B cell (primary cell): Measurements from ENCODE around the gene OSM. TPM values are rescaled to one million over a fixed set of nuclear protein-coding genes. Genes with fewer than 3 reads are reported as not detected.

Experiments used
- ATAC-seq: fragments of 200-7000 bp; cut with Tn5 transposase; one replicate; pipeline ENCODE4 v1.10.0; 2021; ENCODE audit warnings: low read depth, mild to moderate bottlenecking, moderate number of reproducible peaks, moderate library complexity
- CTCF ChIA-PET: fragments of 350-600 bp; sonication (Branson Sonifier 250); formaldehyde crosslinking; loops from one replicate; lab custom pipeline; 2021; ENCODE audit warnings: antibody characterized with exemption, inconsistent platforms; lab: Charles Lee
- POLR2A ChIA-PET: fragments of 350-600 bp; sonication (Branson Sonifier 250); formaldehyde crosslinking; loops from one replicate; lab custom pipeline; 2021; ENCODE audit warnings: antibody characterized with exemption; lab: Charles Lee
- DNase-seq: peaks from one replicate; pipeline ENCODE4 v3.0.0; 2013
- H2AFZ ChIP-seq: 2 replicates; pipeline ENCODE4 v1.6.1; 2012; ENCODE audit warnings: mild to moderate bottlenecking, low read depth, low read length; ENCODE audit not compliant: insufficient read depth, poor library complexity, severe bottlenecking
- H3K27ac ChIP-seq, 2 donors: 1 replicate in 1 of 2; 2 replicates in 1 of 2; pipeline ENCODE4 v1.5.1; 2012 to 2013; ENCODE audit warnings: low read length in 2 of 2, mild to moderate bottlenecking in 2 of 2, moderate library complexity in 1 of 2
- H3K27me3 ChIP-seq, 4 experiments: fragments of 200-600 bp in 1 of 4; sonication (generic) in 1 of 4; replicated peaks in 1 of 4; 1 replicate in 2 of 4; 2 replicates in 2 of 4; pipeline versions ENCODE4 v1.6.1 to v1.7.0; 2013 to 2016; ENCODE audit warnings: low read length in 3 of 4, mild to moderate bottlenecking in 2 of 4, mixed read lengths in 1 of 4, moderate library complexity in 1 of 4; ENCODE audit not compliant: insufficient read depth in 4 of 4, control insufficient read depth in 3 of 4; ENCODE audit errors: control extremely low read depth in 1 of 4
- H3K36me3 ChIP-seq, 2 experiments: replicated peaks in 1 of 2; 1 replicate in 1 of 2; 2 replicates in 1 of 2; pipeline versions ENCODE4 v1.6.1 to v1.7.1; 2013; ENCODE audit warnings: low read length in 1 of 2; ENCODE audit not compliant: insufficient read depth in 2 of 2, control insufficient read depth in 1 of 2; ENCODE audit errors: control extremely low read depth in 1 of 2, extremely low read depth in 1 of 2
- H3K4me1 ChIP-seq, 2 donors: fragments of 200-600 bp in 1 of 2; sonication (generic) in 1 of 2; 1 replicate in 1 of 2; 2 replicates in 1 of 2; pipeline versions ENCODE4 v1.5.1 to v1.6.1; 2013 to 2017; ENCODE audit warnings: low read length in 2 of 2; ENCODE audit not compliant: control insufficient read depth in 2 of 2, insufficient read depth in 2 of 2
- H3K4me2 ChIP-seq: replicated peaks from 2 replicates; pipeline ENCODE3; 2012; ENCODE audit warnings: mild to moderate bottlenecking, low read depth, low read length; ENCODE audit not compliant: poor library complexity, severe bottlenecking
- H3K4me3 ChIP-seq, 5 experiments: fragments of 200-600 bp in 1 of 5; sonication (generic) in 1 of 5; 1 replicate in 3 of 5; 2 replicates in 2 of 5; pipeline versions ENCODE4 v1.5.1 to v1.7.0; 2011 to 2016; ENCODE audit warnings: low read length in 4 of 5, mild to moderate bottlenecking in 4 of 5, low read depth in 2 of 5, control low read depth in 1 of 5, moderate library complexity in 1 of 5; ENCODE audit not compliant: insufficient read depth in 1 of 5; ENCODE audit errors: control extremely low read depth in 1 of 5, extremely low read depth in 1 of 5
- H3K79me2 ChIP-seq: fragments of 200-600 bp; sonication (generic); one replicate; pipeline ENCODE4 v1.6.0; 2016; ENCODE audit warnings: low read length; ENCODE audit not compliant: control insufficient read depth, insufficient read depth
- H3K9ac ChIP-seq: fragments of 200-600 bp; sonication (generic); 2 replicates; pipeline ENCODE4 v1.6.1; 2017; ENCODE audit warnings: mild to moderate bottlenecking, low read length, moderate library complexity
- H3K9me3 ChIP-seq, 3 donors: one replicate each; pipeline versions ENCODE4 v1.6.1 to v1.7.1; 2013; ENCODE audit warnings: low read length in 2 of 3; ENCODE audit not compliant: control insufficient read depth in 2 of 3, insufficient read depth in 1 of 3; ENCODE audit errors: control extremely low read depth in 1 of 3
- H4K20me1 ChIP-seq: 2 replicates; pipeline ENCODE4 v1.6.0; 2012; ENCODE audit warnings: mild to moderate bottlenecking, low read length; ENCODE audit not compliant: insufficient read depth, control insufficient read depth, poor library complexity, severe bottlenecking
- H3K27ac Mint-ChIP-seq: one replicate; pipeline ENCODE4 v1.8.0; 2021; ENCODE audit warnings: mixed read lengths
- H3K27me3 Mint-ChIP-seq: one replicate; pipeline ENCODE4 v1.8.0; 2021; ENCODE audit warnings: mixed read lengths
- H3K4me1 Mint-ChIP-seq: one replicate; pipeline ENCODE4 v1.8.0; 2021; ENCODE audit warnings: mixed read lengths
- H3K4me3 Mint-ChIP-seq: one replicate; pipeline ENCODE4 v1.8.0; 2021; ENCODE audit warnings: mixed read lengths
- H3K9me3 Mint-ChIP-seq: one replicate; pipeline ENCODE4 v1.8.0; 2022; ENCODE audit warnings: mixed read lengths; ENCODE audit not compliant: insufficient read depth
- EZH2 ChIP-seq: IDR thresholded peaks from 2 replicates; pipeline ENCODE4 v1.6.1; 2012; ENCODE audit warnings: borderline replicate concordance, low read depth, mild to moderate bottlenecking, moderate library complexity, low read length; ENCODE audit not compliant: insufficient read depth, poor library complexity, severe bottlenecking
- WGBS: methylation state at CpG from one replicate; pipeline ENCODE4 v1.1.5; 2013; ENCODE audit warnings: missing lambda C conversion rate; ENCODE audit not compliant: insufficient coverage; 5-methylcytosine and 5-hydroxymethylcytosine counted together
- intact Hi-C: fragments of 100-400 bp; cut with micrococcal nuclease; formaldehyde crosslinking; loops from one replicate; pipeline ENCODE4 v1.10.0; 2022
- polyA plus RNA-seq: library from polyadenylated mRNA; depleted of rRNA; stranded (reverse); fragments of >200 nt; gene quantifications from 2 replicates; pipeline ENCODE4 v1.2.3, GENCODE V29; 2012
- total RNA-seq, 2 donors: library from RNA; stranded (reverse); fragments of 120-200 nt in 1 of 2; gene quantifications; 1 replicate in 1 of 2; 2 replicates in 1 of 2; pipeline versions ENCODE4 v1.2.3 to v1.2.4, GENCODE V29; 2013 to 2022
- TF ChIP-seq, protein P1 (sequence below): fragments of 200-600 bp; IDR thresholded peaks from one replicate; pipeline ENCODE4 v1.8.0; 2022; ENCODE audit warnings: antibody characterized with exemption, mild to moderate bottlenecking

Gene OSM
- total and polyA plus RNA-seq, 2 donors (not counting 1 experiment from before 2014, with no cell fraction given): 1.8 to 12.5 TPM

DNA sequence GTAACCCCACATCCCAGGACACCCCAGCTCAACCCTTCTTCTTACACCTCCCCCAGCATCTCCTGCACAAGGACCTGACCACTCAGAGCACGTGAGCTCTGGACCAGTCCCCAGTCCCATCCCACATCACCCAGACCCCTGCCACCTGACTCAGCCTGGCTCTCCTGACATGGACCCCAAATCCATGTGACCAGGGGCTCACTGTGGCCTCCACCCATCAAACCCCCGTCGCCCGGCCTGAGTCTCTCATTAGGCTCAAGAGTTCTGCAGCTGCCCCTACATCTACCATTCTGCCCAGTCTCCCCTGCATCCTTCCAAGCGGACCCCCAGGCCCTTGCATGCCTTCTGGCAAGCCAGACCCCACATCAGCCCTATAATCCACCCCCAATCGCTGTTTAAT, 18.2 kb downstream of the OSM start:
- Histone ChIP-seq H3K4me1 (peaks cover 14 to 20% of the 10 kb centered on the region in 2 donors), H3K9me3 (peaks cover 0 to 4% (median 0%) of the 10 kb centered on the region in 3 donors), H3K79me2 (no peaks in the 10 kb centered on the region), H2AFZ (no peak overlapping the region), H3K9ac (no peak overlapping the region), H3K36me3 (no peaks in the 10 kb centered on the region), H3K27me3 (peaks cover 0 to 39% (median 19%) of the 10 kb centered on the region in 4 experiments), H3K4me3 (no peak overlapping the region), H3K4me2 (no peak overlapping the region), H3K27ac (no peak overlapping the region), H4K20me1 (no peaks in the 10 kb centered on the region)
- Mint-ChIP-seq H3K27ac (peak overlapping the region; percentile 50), H3K9me3 (no peaks in the 10 kb centered on the region), H3K4me1 (peaks cover 13% of the 10 kb centered on the region), H3K27me3 (peaks cover 48% of the 10 kb centered on the region), H3K4me3 (peak overlapping the region; percentile 26)
- DNase-seq (no peak), ATAC-seq (no peak)
- intact Hi-C loops: no loop called here
- CTCF ChIA-PET: interaction anchor here (1.3 kb wide), 1 partner anchor 15 kb away, joined by 4 read pairs; no protein-coding TSS in a partner anchor
- POLR2A ChIA-PET: no interaction called here
- TF ChIP-seq EZH2: no peak
- TF ChIP-seq, protein P1, sequence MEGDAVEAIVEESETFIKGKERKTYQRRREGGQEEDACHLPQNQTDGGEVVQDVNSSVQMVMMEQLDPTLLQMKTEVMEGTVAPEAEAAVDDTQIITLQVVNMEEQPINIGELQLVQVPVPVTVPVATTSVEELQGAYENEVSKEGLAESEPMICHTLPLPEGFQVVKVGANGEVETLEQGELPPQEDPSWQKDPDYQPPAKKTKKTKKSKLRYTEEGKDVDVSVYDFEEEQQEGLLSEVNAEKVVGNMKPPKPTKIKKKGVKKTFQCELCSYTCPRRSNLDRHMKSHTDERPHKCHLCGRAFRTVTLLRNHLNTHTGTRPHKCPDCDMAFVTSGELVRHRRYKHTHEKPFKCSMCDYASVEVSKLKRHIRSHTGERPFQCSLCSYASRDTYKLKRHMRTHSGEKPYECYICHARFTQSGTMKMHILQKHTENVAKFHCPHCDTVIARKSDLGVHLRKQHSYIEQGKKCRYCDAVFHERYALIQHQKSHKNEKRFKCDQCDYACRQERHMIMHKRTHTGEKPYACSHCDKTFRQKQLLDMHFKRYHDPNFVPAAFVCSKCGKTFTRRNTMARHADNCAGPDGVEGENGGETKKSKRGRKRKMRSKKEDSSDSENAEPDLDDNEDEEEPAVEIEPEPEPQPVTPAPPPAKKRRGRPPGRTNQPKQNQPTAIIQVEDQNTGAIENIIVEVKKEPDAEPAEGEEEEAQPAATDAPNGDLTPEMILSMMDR: no peak
- WGBS: 84% methylated on average over 6 of the region's 6 CpGs

DNA sequence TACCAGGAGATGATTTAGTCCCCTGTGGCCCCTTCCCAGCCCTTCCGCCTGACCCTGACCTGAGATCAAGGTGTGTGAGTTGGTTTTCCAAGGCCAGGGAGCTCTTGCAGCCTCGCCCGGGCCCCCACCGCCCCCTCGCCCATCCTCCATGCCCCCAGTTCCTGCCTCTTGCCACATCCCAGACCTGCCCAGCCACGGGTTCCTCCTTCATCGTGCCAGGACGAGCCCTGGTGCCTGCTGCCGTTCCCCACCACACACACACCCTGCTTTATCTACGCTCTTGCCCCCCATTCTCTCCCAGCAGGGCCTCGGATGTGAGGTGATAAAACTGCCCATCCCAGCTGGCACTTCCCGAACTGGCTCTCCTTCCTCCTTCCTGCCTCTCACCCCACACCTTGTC, 18.7 kb downstream of the OSM start:
- Histone ChIP-seq H3K4me1 (peaks cover 14 to 20% of the 10 kb centered on the region in 2 donors), H3K79me2 (no peaks in the 10 kb centered on the region), H3K36me3 (no peaks in the 10 kb centered on the region), H3K27ac (no peak overlapping the region), H4K20me1 (no peaks in the 10 kb centered on the region), H3K4me2 (no peak overlapping the region), H3K27me3 (peaks cover 0 to 39% (median 19%) of the 10 kb centered on the region in 4 experiments), H3K9ac (no peak overlapping the region), H3K9me3 (peaks cover 0 to 4% (median 0%) of the 10 kb centered on the region in 3 donors), H3K4me3 (no peak overlapping the region), H2AFZ (no peak overlapping the region)
- 32% methylated on average over 12 of the region's 12 CpGs for WGBS
- H3K4me1 Mint-ChIP-seq: peaks cover 13% of the 10 kb centered on the region
- TF ChIP-seq, protein P1: no peak
- no peak for TF ChIP-seq EZH2
- intact Hi-C loops: no loop called here
- no peak for ATAC-seq
- CTCF ChIA-PET: interaction anchor here (1.3 kb wide), 1 partner anchor 15 kb away, joined by 4 read pairs; no protein-coding TSS in a partner anchor
- H3K27ac Mint-ChIP-seq: no peak overlapping the region
- H3K27me3 Mint-ChIP-seq: peaks cover 48% of the 10 kb centered on the region
- POLR2A ChIA-PET: no interaction called here
- no peak for DNase-seq
- no peak overlapping the region for H3K4me3 Mint-ChIP-seq
- H3K9me3 Mint-ChIP-seq: no peaks in the 10 kb centered on the region
